HG03039 (cell line): ENCODE measurements around the gene SLC16A11.
"Not testable (repeated sequence)": the region's sequence is repeated elsewhere in the genome, so short reads cannot be mapped to it uniquely, and the experiment has no call there.

ENCODE experiments used
- ATAC-seq: cut with Tn5 transposase; IDR thresholded peaks from one replicate; pipeline ENCODE4 v1.9.1; 2021; ENCODE audit warnings: mild to moderate bottlenecking, moderate library complexity; ENCODE audit not compliant: unreplicated experiment

The SLC16A11 gene

DNA sequence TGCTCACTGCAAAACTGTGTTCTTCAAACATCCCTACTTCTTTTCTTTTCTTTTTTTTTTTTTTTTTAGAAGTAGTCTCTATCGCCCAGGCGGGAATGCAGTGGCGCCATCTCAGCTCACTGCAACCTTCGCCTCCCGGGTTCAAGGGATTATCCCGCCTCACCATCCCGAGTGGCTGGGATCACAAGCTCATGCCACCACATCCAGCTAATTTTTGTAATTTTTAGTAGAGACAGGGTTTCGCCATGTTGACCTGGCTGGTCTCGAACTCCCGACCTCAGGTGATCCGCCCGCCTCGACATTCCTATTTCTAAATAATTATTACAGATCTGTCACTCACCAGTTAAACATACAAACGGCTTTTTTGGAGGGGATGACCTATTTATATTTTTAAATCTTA, 32.5 kb downstream of the SLC16A11 start:
- no peak for ATAC-seq

DNA sequence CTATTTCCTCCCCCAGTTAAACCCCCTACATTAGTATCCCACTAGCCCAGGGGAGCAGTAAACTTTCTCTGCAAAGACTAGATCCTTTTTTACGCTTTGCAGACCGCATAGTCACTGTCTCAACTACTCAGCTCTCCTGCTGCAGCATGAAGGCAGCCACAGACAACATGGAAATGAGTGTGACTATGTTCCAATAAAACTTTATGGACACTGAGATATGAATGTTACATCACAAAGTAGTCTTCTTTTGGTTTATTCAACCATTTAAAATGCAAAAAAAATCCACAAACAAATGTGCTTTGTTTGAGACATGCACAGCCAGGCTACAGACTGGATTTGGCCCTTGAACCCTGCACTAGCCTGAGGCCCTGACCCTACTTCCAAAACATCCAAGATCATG, 33.4 kb downstream of the SLC16A11 start:
- ATAC-seq, result no peak

DNA sequence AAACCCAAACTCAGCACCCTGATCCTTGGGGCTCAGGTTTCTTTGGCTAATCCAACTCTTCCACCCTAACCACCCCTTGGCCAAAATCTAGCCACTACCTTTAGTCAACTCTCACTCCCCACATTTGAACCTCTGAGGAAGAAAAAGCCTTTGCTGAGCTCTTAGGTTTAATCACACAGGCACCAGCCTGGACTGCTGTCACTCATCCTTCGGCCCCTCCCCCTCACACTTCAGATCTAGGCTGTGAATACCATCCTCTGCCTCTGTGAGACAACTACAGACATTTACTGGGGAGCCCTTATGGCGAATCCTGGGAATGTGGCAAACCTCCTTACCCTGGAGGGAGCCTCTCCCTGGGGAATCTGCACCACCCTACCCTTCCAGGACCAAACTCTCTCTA, 36.7 kb downstream of the SLC16A11 start:
- ATAC-seq, result no peak

DNA sequence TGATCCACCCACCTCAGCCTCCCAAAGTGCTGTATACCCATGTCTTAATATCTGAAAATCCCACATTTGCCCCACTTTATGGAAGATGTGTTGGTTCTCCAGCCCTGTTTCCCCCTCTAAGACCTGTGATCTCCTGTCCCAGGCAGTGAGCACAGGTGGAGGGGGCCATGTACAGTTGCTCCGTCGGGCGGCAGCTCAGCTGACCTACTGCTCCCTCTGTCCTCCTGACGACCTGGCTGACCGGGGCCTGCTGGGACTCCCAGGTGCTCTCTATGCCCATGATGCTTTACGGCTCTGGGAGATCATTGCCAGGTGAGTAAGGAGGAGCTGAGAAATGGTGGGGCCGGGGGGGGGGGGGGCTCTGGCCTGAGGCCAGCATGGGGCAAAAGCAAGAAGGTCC, 38.2 kb downstream of the SLC16A11 start:
- no peak for ATAC-seq

DNA sequence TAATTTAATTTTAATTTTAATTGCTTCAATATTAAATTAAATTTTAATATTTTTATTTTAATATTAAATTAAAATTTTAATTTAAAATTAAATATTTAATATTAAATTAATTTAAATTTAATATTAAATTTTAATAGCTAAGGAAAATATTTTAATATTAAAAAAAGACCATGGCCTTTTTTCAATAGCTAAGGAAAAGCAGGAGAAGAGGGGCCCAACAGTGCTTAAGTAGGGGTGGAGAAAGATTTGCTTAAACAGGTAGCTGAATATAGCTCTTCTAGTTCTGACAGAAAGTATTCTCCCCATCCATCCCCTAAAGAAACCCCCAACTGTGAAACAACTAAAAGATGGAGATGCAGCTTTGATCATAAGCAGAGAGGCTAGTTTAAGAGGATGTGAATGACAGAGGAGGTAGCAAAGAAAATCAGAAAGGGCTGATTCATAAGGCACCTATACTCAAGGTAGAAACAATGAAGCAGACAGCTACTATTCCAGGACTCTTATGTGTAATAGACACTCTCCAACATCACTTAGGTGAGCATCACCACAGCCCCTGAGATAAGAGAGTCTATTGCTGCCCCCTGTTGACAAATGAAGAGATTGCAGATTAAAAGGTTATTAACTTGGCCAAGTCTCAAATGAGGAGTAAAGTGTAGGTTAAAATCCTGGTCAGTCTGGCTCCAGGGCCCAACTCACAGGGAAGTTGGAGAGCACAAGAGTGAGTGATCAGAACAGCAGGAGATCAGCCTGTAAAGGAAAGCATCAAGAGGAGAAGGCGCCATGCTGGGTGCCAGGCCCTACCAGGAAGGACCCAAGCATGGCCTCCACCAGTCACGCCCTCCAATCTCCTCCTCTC, 39.3 kb downstream of the SLC16A11 start:
- peak; percentile 53 for ATAC-seq

DNA sequence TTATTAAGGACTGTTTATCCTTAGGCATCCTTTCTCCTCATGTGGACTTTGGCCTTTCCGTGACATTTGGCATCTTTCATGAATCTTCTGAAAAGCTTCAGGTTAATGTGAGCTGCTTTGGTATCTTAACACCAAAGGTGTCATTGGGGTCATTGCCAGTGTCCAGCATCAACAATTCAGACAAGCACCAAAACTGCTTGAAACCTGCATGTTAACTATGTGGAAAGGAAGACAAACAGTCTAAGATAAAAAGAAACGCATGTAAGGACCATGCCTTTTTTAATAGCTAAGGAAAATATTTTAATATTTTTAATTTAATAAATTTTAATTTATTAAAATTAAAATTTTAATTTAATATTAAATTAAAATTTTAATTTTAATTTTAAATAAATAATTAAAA, 40.1 kb downstream of the SLC16A11 start:
- ATAC-seq, result no peak

DNA sequence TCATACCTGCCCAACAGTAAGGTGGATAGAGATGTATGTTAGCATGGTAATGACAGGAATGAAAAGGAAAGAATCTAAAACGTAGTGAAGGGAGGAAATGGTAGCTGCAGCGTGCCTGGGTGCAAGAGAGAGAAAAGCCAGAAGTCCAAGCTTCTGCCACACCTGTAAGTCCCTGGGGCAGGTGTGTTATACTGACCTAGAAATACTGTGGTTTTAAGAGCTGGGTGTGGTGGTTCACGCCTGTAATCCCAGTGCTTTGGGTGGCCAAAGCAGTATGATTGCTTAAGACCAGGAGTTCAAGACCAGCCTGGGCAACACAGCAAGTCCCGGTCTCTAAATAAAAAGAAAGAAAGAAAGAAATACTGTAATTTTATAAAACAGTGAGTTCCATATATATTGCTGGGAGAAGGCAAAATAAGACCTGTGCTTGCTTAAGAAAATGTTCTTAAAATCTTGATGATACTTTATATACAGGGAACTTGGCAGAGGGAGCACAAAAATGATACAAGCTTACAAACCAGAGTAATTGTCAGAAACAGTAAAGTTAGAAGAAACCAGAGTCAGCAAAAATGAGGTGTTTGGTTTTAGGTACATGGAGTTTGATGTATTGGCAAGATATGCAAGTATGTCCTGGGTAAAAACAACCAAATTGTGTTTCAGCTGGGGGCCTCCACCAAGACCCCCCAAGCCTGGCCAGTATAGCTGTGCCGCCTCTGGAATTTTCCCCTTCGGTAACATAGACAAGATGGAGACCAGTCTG, 41.4 kb downstream of the SLC16A11 start:
- ATAC-seq, result no peak

DNA sequence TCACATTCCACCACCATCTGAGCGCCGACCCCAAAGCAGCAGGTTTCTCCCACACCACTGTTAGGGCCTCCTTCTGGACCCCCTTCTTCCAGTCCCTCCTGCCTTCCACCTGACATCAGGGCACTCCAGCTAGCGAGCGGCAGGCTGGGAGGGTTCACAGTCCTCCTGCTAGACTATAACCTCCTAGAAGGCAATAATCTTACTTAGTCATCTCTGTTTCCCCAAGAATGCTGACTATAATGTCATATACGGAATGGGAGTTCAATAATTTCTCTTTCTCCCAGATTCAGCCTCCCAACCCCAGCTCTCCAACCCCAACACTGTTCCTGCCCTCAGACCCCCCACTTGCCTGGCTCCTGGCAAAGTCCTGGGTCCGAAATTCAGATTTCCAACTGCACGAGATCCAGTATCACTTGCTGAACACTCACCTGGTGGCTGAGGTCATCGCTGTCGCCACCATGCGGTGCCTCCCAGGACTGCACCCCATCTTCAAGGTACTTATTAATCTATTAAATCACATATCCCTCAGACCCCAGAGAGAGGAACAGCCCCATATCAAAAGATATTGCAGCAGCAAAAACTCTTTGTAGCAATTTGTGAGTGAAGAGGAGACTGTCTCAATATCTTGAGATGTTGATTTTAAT, 42.5 kb downstream of the SLC16A11 start:
- no peak for ATAC-seq

DNA sequence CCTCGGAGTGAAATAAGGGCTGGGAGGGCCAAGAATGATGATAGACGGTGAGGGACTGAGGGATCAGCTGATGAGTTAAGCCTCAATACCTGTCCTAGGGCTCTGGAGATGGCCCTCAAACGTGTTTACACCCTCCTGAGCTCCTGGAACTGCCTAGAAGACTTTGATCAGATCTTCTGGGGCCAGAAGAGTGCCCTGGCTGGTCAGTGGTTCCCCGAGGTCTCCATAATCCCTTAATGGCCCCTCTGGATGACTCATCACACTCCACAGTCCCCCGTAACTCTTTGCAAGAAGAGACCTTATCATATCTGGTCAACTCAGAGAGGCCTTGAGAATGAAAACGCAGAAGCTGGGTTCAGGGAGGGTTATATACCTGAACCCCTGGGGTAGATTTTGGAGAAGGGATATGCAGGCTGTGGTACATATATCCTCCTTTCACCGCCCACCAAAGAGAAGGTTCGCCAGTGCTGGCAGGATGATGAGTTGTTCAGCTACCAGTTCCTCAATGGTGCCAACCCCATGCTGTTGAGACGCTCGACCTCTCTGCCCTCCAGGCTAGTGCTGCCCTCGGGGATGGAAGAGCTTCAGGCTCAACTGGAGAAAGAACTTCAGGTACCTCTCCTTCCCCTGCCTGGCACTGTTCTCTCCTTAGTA, 44.9 kb downstream of the SLC16A11 start:
- ATAC-seq, result no peak

DNA sequence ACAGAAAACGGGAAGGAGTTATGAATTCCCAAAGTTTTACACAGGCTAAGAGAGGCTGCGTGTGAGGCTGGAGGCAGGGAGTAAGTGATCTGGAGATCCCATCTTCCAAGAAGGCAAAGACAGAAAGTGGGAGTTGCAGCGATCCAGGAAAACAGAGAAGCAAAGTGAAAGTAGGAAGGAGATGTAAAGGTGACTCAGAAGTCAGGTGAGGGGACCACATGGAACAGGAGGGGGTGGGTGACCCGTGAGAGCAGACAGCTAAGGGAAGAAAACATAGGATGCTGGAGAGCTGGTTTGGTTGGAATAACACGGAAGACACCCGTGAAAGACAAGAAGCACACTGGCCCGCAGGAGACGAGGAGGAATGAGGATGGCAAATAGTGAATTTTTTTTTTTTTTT, 46.7 kb downstream of the SLC16A11 start:
- no peak for ATAC-seq

DNA sequence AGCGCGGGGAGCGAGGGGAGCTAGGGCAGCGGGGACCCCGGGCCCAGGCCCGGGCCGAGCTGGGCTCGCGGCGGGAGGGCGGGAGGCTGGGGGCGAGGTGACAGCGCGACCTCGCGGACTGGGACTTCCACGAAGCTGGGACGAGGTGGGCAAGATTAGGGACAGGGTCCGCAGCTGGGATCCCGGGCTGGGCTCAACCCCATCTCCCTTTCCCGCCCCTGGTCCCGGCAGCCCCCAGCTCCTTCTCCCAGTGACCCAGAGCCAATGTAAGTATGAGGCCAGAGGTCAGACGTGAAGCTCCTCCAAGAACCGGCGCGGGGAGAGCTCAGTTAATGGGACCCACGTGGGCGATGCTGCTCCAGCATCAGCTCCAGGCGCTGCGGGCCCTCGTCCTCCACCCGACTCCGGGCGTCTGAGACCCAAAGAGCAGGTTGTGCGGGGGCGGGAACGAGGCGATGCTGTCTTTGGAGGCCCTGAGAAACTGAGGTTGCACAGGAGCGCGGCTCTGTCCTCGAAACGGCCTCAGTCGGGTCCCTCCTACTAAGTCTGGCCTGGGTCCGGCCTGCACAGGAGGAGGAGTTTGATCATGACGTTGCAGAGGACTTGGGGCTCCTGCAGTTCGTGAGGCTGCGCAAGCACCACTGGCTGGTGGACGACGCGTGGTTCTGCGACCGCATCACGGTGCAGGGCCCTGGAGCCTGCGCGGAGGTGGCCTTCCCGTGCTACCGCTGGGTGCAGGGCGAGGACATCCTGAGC, 47.5 kb downstream of the SLC16A11 start:
- no peak for ATAC-seq

DNA sequence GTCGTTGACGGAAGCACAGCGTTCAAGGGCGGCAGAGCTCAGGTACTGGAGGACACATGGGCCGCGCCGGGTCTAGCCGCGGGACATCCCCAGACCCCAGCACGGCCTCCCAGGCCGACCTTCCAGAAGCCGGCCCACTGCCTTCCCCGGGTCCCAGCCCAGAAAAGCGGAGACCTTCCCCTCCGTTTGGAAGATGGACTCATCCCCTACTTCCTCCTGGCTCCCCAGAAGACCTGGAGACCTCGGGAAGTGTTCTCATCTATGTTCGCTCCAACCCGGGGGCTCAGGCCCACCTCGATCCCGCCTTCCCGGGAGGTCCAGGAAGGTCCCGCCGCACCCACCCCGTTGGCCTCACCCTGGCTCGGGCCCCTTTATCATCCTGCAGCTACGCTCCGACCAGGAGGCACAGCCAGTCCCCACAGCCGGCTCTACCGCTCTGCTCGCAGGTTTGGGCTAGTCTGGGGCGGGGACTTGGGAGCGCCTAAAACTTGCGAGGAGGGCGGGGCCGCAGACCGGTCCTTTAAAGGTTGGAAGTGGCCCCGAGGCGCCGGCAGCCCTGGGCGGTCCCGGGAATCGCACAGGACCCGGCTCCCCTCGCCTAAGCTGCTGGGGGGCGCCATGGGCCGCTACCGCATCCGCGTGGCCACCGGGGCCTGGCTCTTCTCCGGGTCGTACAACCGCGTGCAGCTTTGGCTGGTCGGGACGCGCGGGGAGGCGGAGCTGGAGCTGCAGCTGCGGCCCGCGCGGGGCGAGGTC, 48.2 kb downstream of the SLC16A11 start, which contains the start of gene ALOX12:
Gene ALOX12 (plus strand): TSS at position 550 of the 756 bp plus-strand sequence. CDS start 69 bp downstream, at position 619.
- ATAC-seq, result no peak

DNA sequence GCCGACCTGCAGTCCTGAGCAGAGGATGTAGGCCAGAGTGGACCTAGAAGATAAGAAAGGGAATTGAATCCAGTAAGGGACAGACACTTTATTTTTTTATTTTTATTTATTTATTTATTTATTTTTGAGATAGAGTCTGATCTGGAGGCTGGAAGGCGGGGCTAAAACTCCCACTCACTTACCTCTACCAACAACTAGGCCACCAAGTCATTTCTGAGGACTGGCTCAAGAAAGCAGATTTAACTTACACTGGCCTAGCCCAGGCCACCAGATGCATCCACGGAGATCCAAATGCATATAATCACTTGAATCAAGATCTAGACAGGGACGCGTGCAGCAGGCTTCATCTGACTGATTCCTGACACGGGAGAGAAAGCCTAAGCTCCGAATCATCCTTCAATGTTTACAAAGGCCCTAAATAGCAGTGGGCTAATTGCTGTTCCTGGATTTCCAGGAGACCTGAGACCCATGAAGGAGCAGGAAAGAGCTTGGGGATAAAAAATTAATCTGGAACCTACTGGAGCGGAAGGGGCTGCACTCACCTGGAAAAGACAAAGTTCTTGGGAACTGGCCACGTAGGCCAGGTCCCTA, 49.1 kb downstream of the SLC16A11 start:
- ATAC-seq, result no peak

DNA sequence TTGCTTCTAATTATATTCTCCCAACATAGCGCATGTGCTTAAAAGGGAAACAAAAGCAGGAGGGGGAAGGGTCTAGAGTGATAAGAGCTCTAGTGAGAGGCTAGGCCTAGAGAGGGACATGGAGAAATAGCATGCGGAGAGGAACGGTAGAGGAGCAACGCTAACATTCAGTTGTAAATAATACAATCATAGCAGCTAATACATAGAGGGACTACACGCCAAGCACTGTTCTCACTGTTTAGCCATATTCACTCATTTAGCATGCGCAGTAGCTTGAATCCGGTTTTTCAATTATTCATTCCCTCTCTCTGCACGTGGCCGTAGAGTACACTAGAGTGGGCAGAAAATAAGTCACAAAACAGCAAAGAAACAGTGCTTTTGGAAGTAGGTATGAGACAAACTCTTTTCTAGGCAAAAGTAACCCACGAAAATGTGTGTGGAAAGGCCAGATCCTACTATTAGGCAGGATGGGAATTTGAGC, 49.7 kb downstream of the SLC16A11 start:
- no peak for ATAC-seq

DNA sequence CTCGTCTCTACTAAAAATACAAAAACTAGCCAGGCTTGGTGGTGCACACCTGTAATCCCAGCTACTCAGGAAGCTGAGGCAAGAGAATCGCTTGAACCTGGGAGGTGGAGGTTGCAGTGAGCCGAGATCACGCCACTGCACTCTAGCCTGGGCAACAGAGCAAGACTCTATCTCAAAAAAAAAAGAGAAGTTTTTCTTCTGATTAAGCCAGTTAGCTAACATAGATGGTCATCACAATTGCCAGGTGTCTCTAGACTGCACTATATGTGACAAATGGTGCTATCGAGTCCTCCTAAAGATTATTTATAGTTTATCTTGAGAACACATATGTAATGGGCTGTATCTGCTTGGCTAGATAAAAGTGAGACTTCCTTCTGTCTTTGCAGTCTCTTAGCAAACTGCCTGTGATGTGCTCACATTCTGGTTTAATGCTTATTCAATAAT, 50.3 kb downstream of the SLC16A11 start:
- not testable (repeated sequence) for ATAC-seq
